HG03521 (cell line): ENCODE data around the gene TBC1D22B.

ENCODE experiments used
- ATAC-seq: cut with Tn5 transposase; IDR thresholded peaks from one replicate; pipeline ENCODE4 v1.9.1; 2021; ENCODE audit warnings: mild to moderate bottlenecking, moderate library complexity; ENCODE audit not compliant: unreplicated experiment

The TBC1D22B gene

DNA sequence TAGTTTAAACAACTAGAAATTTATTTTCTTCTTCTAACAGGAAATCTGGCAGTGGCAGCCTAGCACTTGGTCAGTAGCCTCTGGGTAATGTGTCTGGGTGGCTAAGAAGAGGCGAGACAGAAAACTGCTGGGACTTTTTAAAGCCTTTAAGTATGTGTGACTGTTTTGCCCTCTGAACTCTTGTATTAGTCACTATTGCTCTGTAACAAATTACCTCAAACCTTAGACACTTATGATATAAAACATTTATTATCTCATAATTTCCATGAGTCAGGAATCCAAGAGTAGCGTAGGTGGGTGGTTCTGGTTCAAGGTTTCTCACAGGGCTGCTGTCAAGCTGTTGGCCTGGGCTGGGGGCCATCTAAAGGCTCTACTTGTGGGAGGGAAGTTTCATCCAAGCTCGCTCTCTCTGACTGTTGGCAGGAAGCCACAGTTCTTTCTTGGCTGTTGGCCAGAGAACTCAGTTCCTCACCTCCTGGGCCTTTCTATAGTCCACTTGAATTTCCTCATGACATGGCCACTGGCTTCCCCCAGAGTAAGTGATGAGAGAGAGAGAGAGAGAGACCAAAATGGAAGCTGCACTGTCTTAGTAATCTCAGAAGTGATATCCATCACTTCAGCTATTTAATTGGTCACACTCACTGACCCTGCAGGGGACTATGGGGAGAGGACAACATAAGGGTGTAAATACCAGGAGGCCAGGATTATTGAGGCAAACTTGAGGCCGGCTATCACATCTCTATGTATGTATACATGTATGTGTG, 17.4 kb upstream of the TBC1D22B start:
- ATAC-seq: no peak

DNA sequence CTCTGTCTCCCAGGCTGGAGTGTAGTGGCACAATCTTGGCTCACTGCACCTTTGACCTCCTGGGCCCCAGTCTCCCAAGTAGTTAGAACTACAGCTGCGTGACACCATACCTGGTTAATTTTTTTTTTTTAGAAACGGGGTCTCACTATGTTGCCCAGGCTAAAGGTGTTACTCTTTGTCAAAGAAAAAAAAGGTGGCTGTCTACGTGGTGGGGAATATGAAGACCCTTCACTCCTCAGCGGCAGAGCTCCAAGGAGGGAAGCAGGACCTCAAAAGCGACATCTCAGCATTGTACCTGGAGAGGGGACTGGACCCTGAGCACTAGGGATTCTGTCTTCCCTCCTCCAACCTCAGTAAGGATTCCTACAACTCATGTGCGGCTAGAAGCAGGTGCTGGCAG, 16.4 kb upstream of the TBC1D22B start:
- ATAC-seq: no peak

DNA sequence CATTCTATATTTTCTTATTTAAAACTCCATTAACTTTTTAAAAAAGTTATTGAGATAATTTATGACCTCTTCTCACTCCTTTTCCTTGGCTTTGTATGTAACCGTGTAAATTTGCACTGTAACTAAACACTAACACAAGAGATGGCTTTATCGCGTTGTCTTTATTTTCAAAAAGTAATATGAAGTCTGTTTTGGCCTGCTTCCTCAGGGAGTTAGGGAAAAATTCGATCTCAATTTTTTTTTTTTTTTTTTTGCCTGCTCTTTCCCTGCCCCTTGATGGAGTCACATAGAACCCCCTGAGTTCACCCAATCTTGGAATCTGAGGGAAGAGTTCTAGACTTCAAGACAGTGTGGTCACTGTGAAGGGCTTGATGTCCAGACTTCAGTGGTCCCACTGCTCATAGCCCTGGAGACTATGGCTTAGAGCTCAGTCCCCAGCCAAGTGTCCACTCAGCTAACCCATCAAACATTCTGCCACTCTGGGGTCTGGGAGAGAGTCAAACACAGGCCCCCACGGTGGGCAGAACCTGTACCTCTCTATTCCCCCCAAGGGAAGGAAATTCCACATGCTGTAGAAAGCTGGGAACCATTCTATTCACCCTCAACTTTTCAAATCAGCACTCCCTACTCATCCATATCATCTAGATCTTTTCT, 15.7 kb upstream of the TBC1D22B start:
- ATAC-seq: no peak

DNA sequence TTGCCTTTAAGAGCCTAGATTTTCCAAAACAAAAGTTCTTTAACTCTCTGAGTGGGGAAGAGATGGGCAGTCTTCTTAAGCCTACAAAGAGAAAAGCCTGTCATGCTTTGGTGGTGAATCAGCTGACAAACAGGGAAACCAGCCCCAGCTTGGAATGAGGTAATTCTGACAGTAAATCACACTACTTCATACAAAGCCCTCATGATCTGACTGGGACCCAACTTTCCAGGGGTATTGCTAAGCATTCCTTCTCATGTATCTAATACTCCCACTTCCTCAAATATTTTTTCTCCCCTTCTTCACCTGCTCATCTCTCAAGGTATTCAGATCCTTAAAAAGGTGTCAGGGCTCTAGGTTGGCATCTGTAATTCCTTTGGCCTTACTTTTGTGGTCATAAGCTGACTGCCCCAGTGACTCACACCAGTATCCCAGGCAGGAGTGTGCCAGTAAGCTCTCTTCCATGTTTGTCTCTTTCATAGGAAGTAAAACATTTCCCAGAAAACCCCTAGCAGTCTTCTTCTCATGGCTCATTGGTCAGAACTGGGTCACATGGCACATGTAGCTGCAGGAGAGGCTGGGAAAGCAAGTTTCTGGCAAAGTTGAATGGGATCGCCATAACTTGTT, 15.0 kb upstream of the TBC1D22B start:
- no peak for ATAC-seq

DNA sequence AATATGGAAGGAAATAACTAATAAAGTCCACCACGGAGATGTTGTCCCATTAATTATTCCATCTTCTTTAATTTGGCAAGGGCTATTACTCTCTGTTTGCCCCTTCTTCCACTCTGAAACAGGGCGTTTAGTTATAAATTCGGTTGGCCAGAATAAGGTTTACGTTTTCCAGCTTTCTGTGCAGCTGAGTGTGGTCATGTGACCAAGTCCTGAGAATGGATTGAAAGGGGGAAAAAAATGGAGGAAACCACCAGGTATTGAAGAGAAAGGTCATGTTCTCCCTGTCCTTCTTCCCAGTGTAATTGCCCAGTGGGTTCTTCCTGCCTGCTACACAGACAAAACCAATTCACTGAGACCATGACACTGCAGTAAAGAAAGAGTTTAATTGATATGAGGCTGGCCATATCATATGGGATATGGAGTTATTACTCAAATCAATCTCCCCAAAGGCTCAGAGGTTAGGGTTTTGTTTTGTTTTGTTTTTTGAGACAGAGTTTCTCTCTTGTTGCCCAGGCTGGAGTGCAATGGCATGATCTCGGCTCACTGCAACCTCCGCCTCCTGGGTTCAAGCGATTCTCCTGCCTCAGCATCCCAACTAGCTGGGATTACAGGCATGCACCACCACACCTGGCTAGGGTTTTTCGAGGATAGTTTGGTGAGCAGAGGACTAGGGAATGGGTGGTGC, 14.3 kb upstream of the TBC1D22B start:
- no peak for ATAC-seq

DNA sequence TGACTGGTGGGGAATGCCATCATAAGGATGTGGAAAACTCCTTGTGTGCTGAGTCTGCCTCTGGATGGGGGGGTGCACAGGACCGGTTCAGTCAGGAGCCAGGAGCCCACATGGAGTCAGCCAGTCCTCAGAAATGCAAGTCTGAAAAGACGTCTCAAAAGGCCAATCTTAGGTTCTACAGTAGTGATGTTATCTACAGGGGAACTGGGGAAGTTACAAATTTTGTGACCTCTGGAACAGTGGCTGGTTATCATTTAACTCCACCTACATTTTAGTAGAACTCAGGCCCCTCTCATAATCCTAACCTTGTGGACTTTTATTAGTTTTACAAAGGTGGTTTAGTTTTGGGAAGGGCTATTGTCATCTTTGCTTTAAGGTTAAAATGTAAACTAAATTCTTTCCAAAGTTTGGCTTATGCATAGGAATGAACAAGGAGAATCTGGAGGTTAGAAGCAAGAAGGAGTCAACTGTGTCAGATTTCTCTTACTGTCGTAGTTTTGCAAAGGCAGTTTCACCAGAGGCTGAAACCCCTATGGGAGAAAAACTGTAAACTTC, 13.7 kb upstream of the TBC1D22B start:
- ATAC-seq: no peak

DNA sequence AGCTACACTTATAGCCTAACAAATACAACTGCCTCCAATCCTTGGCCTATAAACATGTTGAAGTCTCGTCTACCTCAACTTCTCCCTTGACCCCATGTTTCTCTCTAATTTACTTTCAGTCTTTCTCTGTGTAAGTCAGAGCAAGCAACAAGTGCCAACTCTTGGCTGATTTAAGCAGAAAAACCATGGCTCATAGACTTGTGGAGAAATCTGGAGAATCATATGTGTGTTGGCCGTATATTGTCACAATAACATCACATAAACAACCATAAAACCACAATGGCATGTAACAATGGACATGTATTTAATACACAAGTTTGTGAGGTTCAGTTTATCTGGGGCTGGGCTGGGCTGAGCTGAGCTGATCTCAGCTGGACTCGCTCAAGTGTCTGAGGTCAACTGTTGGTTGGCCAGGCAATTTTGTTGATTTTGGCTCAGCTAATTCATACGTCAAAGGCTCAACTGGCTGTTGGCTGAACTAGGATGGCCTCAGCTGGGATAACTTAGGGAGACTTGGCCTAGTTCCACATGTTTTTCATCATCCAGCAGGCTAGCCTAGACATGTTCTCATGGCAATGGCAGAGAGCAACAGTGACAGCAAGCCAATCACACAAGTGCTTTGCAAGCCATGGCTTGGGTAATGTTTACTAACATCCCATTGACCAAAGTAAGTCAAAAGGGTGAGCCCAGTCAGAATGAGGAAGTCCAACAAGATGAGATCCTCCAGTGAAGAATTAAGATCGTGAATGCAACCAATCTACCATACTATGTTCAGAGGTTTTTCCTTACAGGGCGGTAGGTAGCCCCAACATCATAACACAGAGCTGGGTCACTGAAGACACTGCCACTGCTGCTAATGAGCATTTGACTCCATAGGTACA, 12.9 kb upstream of the TBC1D22B start:
- ATAC-seq: no peak

DNA sequence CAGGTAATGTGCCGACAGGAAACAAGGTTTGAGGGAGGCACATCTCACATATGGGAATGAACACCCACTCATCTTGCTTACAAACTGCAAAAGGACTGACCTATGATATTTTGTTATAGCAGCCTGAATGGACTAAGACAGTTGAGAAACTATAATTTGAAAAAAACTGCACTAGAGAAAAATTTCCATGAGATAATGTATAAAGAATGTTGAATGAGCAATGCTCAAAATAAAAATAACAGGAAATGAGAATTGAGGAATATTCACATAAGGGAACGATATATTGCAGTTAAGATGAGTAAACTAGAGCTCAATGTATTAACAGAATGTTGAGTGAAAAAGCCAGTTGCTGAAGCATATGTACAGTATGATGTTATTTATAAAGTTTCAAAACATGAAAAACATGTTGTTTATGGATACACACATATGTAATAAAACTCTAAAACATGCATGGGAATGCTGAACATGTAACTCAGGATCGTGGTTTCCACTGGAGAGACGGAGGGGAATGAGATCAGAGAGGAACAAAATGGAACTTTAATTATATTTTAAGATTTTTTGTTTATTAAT, 6.3 kb upstream of the TBC1D22B start:
- ATAC-seq: no peak

DNA sequence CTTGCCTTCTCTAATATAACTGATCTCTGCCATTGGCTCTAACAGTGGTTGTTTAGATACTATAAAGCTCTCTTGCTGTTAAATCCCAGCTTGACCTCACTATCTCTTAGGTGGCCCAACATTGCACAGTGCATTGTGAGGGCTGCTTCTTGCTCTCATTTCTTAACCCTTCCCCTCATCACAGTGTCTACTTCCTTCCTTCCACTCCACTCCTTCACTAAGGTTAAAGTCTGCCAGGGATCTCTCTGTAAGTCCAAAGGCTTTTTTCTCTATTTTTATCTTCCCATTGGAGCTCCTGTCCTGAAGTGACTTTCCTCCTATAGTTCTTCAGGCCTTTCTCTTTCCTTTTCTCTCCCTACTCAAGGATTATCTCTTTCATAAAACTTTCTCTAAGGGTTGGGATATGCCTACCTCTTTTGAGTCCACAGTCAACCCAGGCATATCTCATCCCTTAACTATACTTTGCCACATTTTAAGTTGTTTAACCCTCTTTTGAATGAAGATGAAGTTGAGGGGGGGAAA, 4.0 kb upstream of the TBC1D22B start:
- no peak for ATAC-seq

DNA sequence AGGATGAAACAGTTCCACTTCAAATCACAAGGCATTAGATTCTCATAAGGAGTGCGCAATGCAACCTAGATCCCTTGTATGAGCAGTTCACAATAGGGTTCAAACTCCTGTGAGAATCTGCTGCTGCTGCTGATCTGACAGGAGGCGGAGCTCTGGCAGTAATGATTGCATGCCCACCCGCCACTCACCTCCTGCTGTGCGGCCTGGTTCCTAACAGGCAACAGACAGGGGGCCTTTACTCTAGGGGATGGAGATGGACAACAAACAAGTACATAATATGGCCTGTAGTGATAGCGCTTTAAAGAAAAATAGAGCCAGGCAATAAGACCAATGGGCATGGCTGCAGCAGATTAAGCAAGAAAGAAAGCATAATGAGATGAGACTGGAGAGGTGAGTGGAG, 2.7 kb upstream of the TBC1D22B start:
- ATAC-seq: no peak

DNA sequence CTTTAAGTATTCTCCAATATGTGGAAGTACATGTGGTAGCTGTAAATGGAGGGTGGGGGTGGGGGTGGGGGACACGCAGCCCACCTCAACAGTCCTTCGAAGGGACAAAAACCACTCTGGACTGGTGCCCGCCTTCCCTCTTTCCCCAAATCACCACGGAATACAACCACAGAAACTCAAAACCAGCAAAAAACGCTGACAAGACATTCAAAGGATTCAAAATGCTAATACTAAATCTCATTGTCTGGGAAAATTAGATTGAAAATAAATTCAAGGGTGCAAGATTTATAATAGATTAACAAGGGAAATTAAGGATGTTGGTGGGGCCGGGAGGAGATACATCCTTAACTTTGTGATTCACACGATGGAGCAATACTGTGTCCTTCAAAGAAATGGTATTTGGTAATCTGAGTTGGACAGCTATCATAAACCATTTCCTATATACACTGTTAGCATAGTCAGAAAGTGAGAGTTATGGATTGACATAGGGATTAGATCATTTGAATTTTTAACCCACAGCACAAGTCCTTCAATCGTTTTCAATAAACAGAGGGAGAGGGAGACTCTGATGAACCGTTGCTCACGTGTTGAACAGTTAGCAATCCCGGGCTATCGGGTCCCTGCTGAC, 766 bp upstream of the TBC1D22B start:
- no peak for ATAC-seq

DNA sequence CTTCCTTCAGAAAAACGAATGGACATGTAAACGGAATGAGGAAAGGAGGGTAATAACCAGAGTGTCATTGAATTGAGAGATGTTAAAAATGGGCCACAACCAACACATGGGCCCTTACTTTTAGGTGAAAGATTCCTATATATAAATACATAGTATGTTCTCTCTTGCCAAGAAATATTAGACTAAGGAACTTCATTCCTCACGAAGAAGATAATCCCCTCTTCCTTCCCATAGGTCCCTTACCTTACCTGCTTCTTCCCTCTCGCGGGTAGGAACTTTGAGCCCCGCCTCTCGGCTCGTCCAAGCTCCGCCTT, 295 bp upstream of the TBC1D22B start:
- no peak for ATAC-seq

DNA sequence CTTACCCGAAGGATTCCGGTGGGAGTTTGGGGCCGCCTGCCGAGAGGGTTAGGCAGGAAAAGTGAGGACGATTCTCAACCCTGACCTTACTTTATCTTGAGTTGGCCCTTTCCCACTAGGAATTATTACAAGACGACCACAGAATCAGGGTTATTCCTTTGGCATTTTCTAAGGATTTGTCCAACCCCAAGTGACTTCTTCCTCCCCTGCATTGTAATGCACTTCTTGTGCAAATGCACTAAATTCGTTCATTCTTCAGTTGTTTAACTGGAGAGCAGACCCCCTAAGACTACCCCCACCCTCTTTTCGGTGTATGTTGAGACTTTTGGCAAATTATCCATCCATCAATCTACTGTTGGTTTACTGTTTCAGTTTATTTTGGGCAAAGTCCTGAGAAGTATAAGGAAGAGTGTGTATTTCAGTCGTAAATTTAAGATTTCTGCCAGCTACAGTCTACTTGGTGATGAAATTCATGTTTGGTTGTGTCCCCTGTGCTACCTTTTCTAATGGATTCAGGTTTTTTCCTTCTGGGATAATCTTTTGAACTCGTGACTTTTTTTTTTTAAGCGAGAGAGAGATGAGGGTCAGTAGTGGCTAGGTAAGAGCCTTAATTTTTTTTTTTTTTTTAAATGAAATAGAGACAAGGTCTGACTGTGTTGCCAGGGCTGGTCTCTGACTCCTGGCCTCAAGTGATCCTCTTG, 983 bp downstream of the TBC1D22B start:
- ATAC-seq: no peak

DNA sequence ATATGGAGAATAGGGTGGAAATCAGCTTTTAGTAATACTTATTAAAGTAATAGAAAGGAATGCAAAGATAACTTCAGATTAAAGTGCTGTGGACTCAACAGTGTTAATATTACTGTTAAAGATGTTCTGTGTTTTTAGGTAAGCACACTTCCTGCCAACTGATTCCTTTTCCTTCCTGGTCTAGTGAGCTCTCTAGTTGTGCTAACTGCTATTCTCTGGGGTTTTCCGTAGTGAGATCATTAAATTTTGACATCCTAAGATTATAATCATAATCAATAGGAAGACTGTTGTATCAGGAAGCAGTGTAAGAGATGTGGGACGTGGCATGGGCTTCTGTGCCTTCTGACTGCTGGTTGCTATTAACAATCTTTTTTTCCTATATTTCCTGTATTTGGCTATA, 1.6 kb downstream of the TBC1D22B start:
- no peak for ATAC-seq

DNA sequence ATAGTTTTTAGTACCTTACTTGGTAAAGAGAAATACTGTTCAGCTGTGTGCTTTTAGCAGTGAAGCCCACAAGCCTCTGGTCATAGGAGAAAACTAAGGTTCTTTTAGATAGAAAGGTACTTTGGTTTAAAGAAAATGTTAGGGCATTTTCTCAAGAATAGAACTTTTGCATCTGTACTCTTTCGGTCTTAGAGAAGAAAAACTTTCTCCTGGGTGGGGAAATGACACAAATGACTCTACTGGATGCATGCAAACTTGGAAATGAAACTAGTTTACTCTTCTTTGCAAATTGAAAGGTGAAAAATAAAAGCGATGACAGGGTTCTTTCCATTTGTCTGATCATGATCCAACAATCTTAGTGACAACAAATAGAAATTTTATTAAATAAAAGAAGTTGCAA, 2.5 kb downstream of the TBC1D22B start:
- ATAC-seq: no peak

DNA sequence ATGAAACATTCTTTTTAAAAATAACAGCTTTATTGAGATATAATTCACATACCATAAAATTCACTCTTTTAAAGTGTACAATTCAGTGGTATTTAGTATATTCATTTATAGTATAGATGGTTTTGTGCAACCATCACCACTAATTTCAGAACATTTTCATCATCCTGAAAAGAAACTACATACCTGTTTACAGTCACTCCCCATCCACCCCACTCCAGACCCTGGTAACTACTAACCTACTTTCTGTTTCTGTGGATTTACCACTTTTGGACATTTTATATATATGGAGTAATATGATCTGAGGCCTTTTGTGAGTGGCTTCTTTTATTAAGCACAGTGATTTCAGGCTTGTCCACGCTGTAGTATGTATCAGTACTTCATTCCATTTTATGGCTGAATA, 2.9 kb downstream of the TBC1D22B start:
- ATAC-seq: no peak

DNA sequence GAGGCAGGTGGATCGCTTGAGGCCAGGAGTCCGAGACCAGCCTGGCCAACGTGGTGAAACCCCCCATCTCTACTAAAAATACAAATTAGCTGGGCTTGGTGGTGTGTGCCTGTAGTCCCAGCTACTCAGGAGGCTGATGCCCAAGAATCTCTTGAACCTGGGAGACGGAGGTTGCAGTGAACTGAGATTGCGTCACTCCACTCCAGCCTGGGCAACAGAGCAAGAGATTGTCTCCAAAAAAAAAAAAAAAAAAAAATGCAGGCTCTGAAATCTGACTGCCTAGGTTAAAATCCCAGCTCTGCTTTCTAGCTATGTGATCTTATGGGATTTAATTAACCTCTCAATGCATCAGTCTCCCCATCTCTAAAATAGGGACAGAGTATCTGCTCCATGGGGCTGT, 3.6 kb downstream of the TBC1D22B start:
- ATAC-seq: no peak

DNA sequence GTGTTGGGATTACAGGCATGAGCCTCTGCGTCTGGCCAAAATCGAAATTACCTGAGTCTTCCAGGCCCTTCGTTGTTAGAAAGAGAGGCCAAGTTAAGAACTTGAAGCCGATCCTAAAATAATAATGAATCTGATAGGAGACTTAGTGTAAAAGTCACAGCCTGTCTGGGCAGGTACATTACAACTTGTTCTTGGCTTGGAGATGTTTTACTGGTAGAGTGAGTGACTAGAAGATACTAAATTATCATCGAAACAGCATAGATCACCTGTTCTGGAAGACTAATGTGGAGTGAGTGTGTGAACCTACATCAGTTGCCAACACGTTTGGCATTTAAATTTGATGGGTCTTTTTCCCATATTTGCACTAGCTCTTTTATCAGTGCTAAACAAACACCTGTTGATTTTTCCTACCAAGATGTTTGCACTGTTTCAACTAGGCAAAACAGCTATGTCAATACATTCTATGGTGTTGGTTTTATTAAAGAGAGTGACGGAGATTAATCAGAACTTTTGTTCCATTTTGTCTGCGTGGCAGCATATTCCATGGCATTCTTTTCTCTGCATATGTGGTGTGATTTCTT, 5.0 kb downstream of the TBC1D22B start:
- no peak for ATAC-seq

DNA sequence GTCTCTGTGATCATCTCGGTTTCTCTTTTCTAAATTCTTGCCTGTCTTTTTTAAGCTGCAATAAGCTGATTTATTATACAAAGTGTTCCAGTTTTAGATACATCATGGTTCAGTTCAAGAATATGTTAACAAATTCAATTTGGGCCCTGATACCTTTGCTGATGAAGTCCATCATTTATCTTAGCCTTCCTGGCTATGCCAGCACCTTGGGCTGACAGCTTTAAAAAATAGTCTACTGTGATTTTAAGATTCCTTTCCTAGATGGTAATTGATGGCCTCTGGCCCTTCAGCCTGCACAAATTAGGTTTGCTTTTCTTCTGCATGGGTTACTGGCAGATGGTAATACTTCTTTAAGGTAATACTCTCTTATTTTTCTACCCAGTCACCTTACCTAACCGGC, 7.4 kb downstream of the TBC1D22B start:
- ATAC-seq: no peak
